ENCODE data around the gene MEX3A. TPM values are rescaled to one million over a fixed set of nuclear protein-coding genes. Genes with fewer than 3 reads are reported as not detected.

MEX3A gene
- total and polyA plus RNA-seq, 2 of the 8 experiments (the other 6 are each of a cell fraction or from before 2014, with no cell fraction given) = 34.1 to 52.4 TPM

DNA sequence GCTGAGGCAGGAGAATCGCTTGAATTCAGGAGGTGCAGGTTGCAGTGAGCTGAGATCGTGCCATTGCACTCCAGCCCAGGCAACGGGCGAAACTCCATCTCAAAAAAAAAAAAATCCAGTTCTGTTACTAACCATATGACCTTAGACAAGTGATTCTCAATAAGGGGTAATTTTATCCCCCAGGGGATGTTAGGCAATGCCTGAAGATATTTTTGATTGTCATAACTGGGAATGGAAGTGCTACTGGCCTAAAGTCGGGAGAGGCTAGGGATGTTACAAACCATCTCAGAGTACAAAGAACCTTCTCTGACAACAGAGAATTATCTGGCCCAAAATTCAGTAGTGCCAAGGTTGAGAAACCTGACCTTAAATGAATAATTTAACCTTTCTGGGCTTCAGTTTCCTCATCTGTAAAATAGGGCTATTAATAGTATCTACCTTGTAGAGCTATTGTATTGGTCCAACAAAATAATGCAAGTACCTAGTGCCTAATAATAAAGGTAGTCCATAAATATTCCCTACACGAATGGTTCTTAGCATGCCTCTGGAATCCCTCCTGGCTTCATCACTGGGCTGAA is 26.5 kb upstream of the MEX3A start:
- ChIA-PET POLR2A (ENCODE audit: partially characterized antibody) (interaction anchor here (0.8 to 29.6 kb wide), 3 partner anchors 16 to 132 kb away, joined by 3 to 763 read pairs (median 3); partner anchors contain the start of gene LMNA), CTCF (ENCODE audit: partially characterized antibody) (interaction anchor here (2.2 to 29.5 kb wide), 2 partner anchors 12 to 23 kb away, joined by 7 to 1994 read pairs; partner anchors contain the start of gene LMNA)
- no peak for TF ChIP-seq MAFK (IDR thresholded peaks at IDR 0.05; ENCODE audit: low read depth, low read length)

More for the DNA sequence above, 26.5 kb upstream of the MEX3A start:
- no peak overlapping the region for H3K23ac ChIP-seq (ENCODE audit: insufficient read length)
- peaks cover 4% of the 10 kb centered on the region; the same call in 1 of the 2 replicates for H3K79me1 ChIP-seq (ENCODE audit: low read depth, low read length)
- H2BK20ac ChIP-seq (ENCODE audit: low read length) = 0 out of 2 replicates have a peak overlapping the region, but pooled peaks have one; percentile 80
- no peaks in the 10 kb centered on the region for H3K36me3 ChIP-seq (ENCODE audit: control insufficient read depth in 2 of 4, insufficient read depth in 4 of 4, low read length in 3 of 4)
- no peak overlapping the region for H3K14ac ChIP-seq (ENCODE audit: insufficient read length)
- H4K8ac ChIP-seq (ENCODE audit: extremely low read depth, insufficient read depth, low read length) = no peak overlapping the region
- peaks cover 7% of the 10 kb centered on the region; the same call in 1 of the 2 replicates for H3K23me2 ChIP-seq (ENCODE audit: low read depth, low read length)
- no peak overlapping the region for H3K4ac ChIP-seq (replicated peaks; ENCODE audit: insufficient read length, low read depth, low read length)
- H3K27ac ChIP-seq (ENCODE audit: low read depth, low read length) = no peak overlapping the region
- H3K27me3 ChIP-seq (replicated peaks in 1 of 4; ENCODE audit: control insufficient read depth in 3 of 4, extremely low read depth in 1 of 4, insufficient read depth in 3 of 4, low read length in 3 of 4) = no peaks in the 10 kb centered on the region
- no peak overlapping the region for H2AK5ac ChIP-seq (ENCODE audit: low read depth, low read length)
- H2BK120ac ChIP-seq (replicated peaks; ENCODE audit: low read depth, low read length) = no peak overlapping the region
- H3K4me3 ChIP-seq (ENCODE audit: extremely low read depth in 1 of 4, insufficient read depth in 2 of 4, low read depth in 3 of 4, low read length in 4 of 4) = no peak overlapping the region
- H4K20me1 ChIP-seq (replicated peaks in 1 of 2; ENCODE audit: control insufficient read depth in 1 of 2, insufficient read depth in 2 of 2, low read length in 2 of 2) = peaks cover 0 to 4% of the 10 kb centered on the region in 2 experiments
- H2BK15ac ChIP-seq (ENCODE audit: low read length) = no peak overlapping the region
- no peak overlapping the region for H4K5ac ChIP-seq (ENCODE audit: insufficient read length, low read depth, low read length)
- H3K9ac ChIP-seq (replicated peaks in 1 of 4; ENCODE audit: extremely low read depth in 1 of 4, low read depth in 3 of 4, low read length in 3 of 4) = no peak overlapping the region
- no peak overlapping the region for H3K56ac ChIP-seq (replicated peaks; ENCODE audit: insufficient read length, low read depth, low read length)
- peaks cover 10 to 33% (median 29%) of the 10 kb centered on the region in 4 experiments for H3K4me1 ChIP-seq (replicated peaks in 1 of 4; ENCODE audit: control insufficient read depth in 3 of 4, insufficient read depth in 4 of 4, low read length in 3 of 4)
- H4K91ac ChIP-seq (replicated peaks; ENCODE audit: insufficient read length, low read length) = no peak overlapping the region
- peak overlapping the region; percentile 35; the same call in 1 of the 2 replicates for H2BK5ac ChIP-seq (ENCODE audit: low read depth, low read length)
- no peak for FAIRE-seq
- 0 out of 2 replicates have a peak overlapping the region, but pooled peaks have one; percentile 75 for H2BK12ac ChIP-seq (ENCODE audit: low read depth, low read length)
- WGBS, 2 experiments (ENCODE audit: extremely low coverage in 1 of 2, insufficient coverage in 1 of 2, insufficient read length in 1 of 2, insufficient replicate concordance in 2 of 2, low coverage in 1 of 2, low lambda C conversion rate in 2 of 2, missing lambda C conversion rate in 1 of 2) = 98% methylated on average over 6 of the region's 6 CpGs; no CpG with 5 or more reads in 1 of the 2 experiments
- no peak overlapping the region for H3K18ac ChIP-seq (ENCODE audit: extremely low read depth, low read length)
- no peak overlapping the region for H2AFZ ChIP-seq (ENCODE audit: low read length)
- H3K9me3 ChIP-seq (ENCODE audit: insufficient read depth in 2 of 2, low read depth in 1 of 2, low read length in 1 of 2) = no peaks in the 10 kb centered on the region
- H3K4me2 ChIP-seq (ENCODE audit: insufficient read depth in 1 of 2, low read depth in 2 of 2, low read length in 2 of 2) = no peak overlapping the region
- DNase-seq (ENCODE audit: low read depth in 1 of 2, low spot score in 2 of 2) = no peak
- no peaks in the 10 kb centered on the region for H3K79me2 ChIP-seq (ENCODE audit: control insufficient read depth in 1 of 2, insufficient read depth in 2 of 2, low read length in 2 of 2)

All from H1 (cell line).